Esophagus squamous epithelium (tissue), 5 donors: ENCODE measurements around the gene ACR. TPM values are rescaled to one million over a fixed set of nuclear protein-coding genes. Genes with fewer than 3 reads are reported as not detected.

Source experiments
- DNase-seq: peaks from one replicate; lab custom pipeline; 2025; lab: John Stamatoyannopoulos, UW
- H3K27ac ChIP-seq, 4 donors: fragments of 200-600 bp; sonication (generic); one replicate each; pipeline ENCODE4 v1.5.1; 2016 to 2019; ENCODE audit warnings: mild to moderate bottlenecking in 1 of 4
- H3K27me3 ChIP-seq, 4 donors: fragments of 200-600 bp; sonication (generic); 1 replicate in 3 of 4; 2 replicates in 1 of 4; pipeline versions ENCODE4 v1.5.1 to v1.6.0; 2017 to 2021; ENCODE audit warnings: antibody characterized with exemption in 1 of 4
- H3K36me3 ChIP-seq, 3 donors: fragments of 200-600 bp; sonication (generic); one replicate each; pipeline ENCODE4 v1.5.1; 2016 to 2019
- H3K4me1 ChIP-seq, 3 donors: fragments of 200-600 bp; sonication (generic); one replicate each; pipeline ENCODE4 v1.5.1; 2017 to 2019
- H3K4me3 ChIP-seq, 4 donors: fragments of 200-600 bp; sonication (generic); 1 replicate in 3 of 4; 2 replicates in 1 of 4; pipeline ENCODE4 v1.5.1; 2016 to 2019; ENCODE audit warnings: mild to moderate bottlenecking in 2 of 4, moderate library complexity in 1 of 4
- H3K9me3 ChIP-seq, 3 donors: fragments of 200-600 bp; sonication (generic); one replicate each; pipeline ENCODE4 v1.5.1; 2016 to 2019
- CTCF ChIP-seq, 6 experiments: fragments of 450-650 bp in 4 of 6; fragments of 200-600 bp in 2 of 6; sonication (generic) in 2 of 6; IDR thresholded peaks; one replicate each; pipeline ENCODE4 v1.5.1; 2016 to 2019; ENCODE audit warnings: antibody characterized with exemption in 6 of 6, mild to moderate bottlenecking in 4 of 6, moderate library complexity in 4 of 6
- POLR2A ChIP-seq, 4 donors: fragments of 450-650 bp; IDR thresholded peaks; one replicate each; pipeline ENCODE4 v1.6.1; 2017; ENCODE audit warnings: antibody characterized with exemption in 4 of 4, mild to moderate bottlenecking in 4 of 4, moderate library complexity in 3 of 4
- WGBS, 2 donors: methylation state at CpG; one replicate each; pipeline ENCODE4 v1.1.5; 2018; 5-methylcytosine and 5-hydroxymethylcytosine counted together
- intact Hi-C: fragments of 100-400 bp; cut with DNase I; formaldehyde crosslinking; loops from one replicate; pipeline ENCODE4 v1.15.0; 2022
- total RNA-seq, 4 donors: library from RNA; depleted of rRNA; stranded (reverse); fragments of >200 nt; gene quantifications; one replicate each; pipeline ENCODE4 v1.1.0, GENCODE V29; 2016
- donor health status: DM: yes; HTN: yes; CAD: no.

Gene ACR
- total RNA-seq, 4 donors from 2014 or later: not detected

DNA sequence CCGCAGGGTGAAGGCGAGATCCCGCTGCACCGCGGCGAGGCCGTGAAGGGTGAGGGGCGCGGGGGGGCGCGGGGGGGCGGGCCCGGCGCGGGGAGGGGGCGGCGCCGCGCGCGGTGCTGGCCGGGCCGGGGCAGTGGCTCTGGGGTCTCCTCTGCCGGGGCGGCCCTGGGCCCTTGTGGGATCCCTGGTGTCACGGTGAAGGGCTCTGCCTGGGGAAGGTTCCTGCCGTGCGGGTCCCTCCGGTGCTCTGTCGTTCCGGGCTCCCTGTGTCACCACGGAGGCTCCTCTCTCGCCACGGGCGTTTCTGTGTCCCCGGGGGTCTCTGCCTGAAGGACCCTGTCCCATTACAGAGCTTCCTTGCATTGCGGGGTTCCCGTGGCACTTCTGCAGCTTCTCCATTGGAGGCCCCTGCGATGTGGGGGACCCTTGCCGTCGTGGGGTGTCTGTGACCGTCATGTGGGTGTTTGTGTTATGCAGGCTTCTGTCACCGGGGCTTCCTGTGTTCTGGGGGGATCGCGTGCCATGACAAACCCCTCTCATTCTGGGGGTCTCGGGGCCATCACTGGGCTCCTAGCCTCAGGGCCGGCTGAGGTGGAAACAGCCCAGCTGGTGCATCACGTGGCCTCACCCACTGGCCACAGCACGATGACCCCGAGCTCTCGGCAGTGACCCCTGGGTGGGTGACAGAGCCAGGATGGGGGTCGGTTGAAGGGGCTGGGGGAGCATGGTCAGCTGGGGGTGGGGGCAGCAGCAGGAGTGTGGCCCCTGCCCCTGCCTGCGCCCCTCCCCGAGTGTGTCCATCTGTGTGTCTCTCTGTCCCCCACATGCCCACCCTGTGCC is 40.1 kb upstream of the ACR start:
- peak overlapping the region in 3 of 4 donors; percentile 3 to 83 (median 32) for H3K27ac ChIP-seq
- H3K4me3 ChIP-seq: peak overlapping the region; percentile 16 to 70 (median 48)
- TF ChIP-seq POLR2A (IDR thresholded peaks at IDR 0.05): no peak
- TF ChIP-seq CTCF (IDR thresholded peaks at IDR 0.05): no peak
- H3K9me3 ChIP-seq: no peaks in the 10 kb centered on the region
- H3K27me3 ChIP-seq: no peaks in the 10 kb centered on the region
- H3K36me3 ChIP-seq: peaks cover 0 to 21% (median 0%) of the 10 kb centered on the region in 3 donors
- DNase-seq: no peak
- 22 to 83% methylated on average over 8 to 12 of the region's 54 CpGs for WGBS, 2 donors
- peaks cover 25 to 61% (median 30%) of the 10 kb centered on the region in 3 donors for H3K4me1 ChIP-seq
- intact Hi-C loops: no loop called here

DNA sequence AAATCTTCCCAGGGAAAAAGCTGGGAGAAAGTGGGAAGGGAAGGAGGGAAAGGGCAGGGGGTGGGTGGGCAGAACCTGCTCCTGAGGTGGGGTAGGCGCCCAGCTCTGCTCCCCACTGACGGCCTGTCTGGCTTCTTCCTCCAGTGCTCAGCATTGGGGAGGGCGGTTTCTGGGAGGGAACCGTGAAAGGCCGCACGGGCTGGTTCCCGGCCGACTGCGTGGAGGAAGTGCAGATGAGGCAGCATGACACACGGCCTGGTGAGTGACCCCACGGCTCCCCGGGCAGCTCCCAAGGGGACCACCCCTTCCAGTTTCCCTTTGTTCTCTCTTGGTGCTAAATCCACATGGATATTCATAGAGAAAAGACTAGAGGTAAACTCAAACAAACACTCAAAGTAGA is 39.5 kb upstream of the ACR start:
- intact Hi-C loops: no loop called here

GRCh38 chr22:50699001-50699755 is 38.8 kb upstream of the ACR start:
- Histone ChIP-seq H3K4me3 (no peak overlapping the region), H3K9me3 (no peaks in the 10 kb centered on the region), H3K36me3 (peaks cover 0 to 32% (median 0%) of the 10 kb centered on the region in 3 donors), H3K27ac (no peak overlapping the region), H3K4me1 (peaks cover 25 to 58% (median 30%) of the 10 kb centered on the region in 3 donors), H3K27me3 (no peaks in the 10 kb centered on the region)
- WGBS, 2 donors: 78 to 83% methylated on average over 9 of the region's 15 CpGs
- TF ChIP-seq CTCF (IDR thresholded peaks at IDR 0.05): no peak
- no peak for TF ChIP-seq POLR2A (IDR thresholded peaks at IDR 0.05)
- DNase-seq: no peak
- intact Hi-C loops: no loop called here

More for the DNA sequence above, 39.5 kb upstream of the ACR start:
- no peaks in the 10 kb centered on the region for H3K27me3 ChIP-seq
- H3K4me1 ChIP-seq: peaks cover 25 to 61% (median 30%) of the 10 kb centered on the region in 3 donors
- TF ChIP-seq POLR2A (IDR thresholded peaks at IDR 0.05) (no peak), CTCF (IDR thresholded peaks at IDR 0.05) (no peak)
- H3K4me3 ChIP-seq: peak overlapping the region in 3 of 4 donors; percentile 44 to 70 (median 52)
- H3K9me3 ChIP-seq: no peaks in the 10 kb centered on the region
- WGBS, 2 donors: 55 to 71% methylated on average over 12 of the region's 12 CpGs
- H3K27ac ChIP-seq: peak overlapping the region in 2 of 4 donors; percentile 3 to 32
- H3K36me3 ChIP-seq: peaks cover 0 to 26% (median 0%) of the 10 kb centered on the region in 3 donors
- no peak for DNase-seq

DNA sequence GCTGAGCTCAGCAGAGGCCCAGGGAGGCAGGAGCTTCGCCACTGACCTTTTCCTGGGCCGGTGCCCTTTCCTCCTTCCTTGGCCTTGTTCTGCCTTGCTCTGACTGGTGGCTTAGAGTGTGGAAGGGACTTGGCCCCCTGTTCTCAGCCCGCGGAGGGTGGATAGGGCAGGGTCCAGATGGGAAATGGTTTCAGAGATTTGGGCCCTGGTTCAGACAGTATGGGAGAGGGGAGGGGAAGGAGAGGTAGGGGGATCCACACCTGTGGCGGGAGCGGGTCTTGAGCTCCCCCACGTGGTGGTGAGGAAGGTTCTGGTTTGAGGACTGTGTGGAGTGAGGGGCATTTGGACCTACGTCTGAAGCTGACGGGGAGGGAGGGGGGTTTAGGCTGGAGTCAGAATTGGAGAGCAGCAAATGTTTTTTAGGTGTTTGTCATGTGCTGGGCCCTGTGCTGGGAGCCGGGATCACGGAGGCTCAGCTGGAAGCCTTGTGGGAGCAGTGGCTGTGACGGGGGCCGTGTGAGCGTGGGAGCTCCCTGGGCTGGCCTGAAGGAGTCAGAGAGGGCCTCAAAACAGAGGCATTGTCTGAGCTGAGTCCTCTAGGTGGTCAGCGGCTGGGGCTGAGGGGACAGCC is 38.1 kb upstream of the ACR start:
- H3K9me3 ChIP-seq: no peaks in the 10 kb centered on the region
- H3K27me3 ChIP-seq: no peaks in the 10 kb centered on the region
- TF ChIP-seq CTCF (IDR thresholded peaks at IDR 0.05): no peak
- TF ChIP-seq POLR2A (IDR thresholded peaks at IDR 0.05): no peak
- no peak for DNase-seq
- intact Hi-C loops: no loop called here
- WGBS, 2 donors: 75 to 85% methylated on average over 10 of the region's 15 CpGs
- peaks cover 25 to 51% (median 25%) of the 10 kb centered on the region in 3 donors for H3K4me1 ChIP-seq
- H3K36me3 ChIP-seq: peaks cover 0 to 39% (median 0%) of the 10 kb centered on the region in 3 donors
- H3K4me3 ChIP-seq: no peak overlapping the region
- H3K27ac ChIP-seq: no peak overlapping the region
